ENCODE data around the gene ZKSCAN8.

ZKSCAN8 gene

GRCh38 chr6:28207510-28208110 lies 65.9 kb downstream of the ZKSCAN8 start:
- DNase-seq: peak; percentile 18

- no peak for DNase-seq
Observed at GRCh38 chr6:28208111-28208659, 66.5 kb downstream of the ZKSCAN8 start.
